GM12864 (cell line): ENCODE data around the gene KDM4B.

Source experiments
- DNase-seq: peaks from one replicate; pipeline ENCODE4 v3.0.0-alpha.2; 2011; ENCODE audit warnings: low read depth
- H3K4me3 ChIP-seq: 2 replicates; pipeline ENCODE4 v1.5.1; 2011; ENCODE audit warnings: mild to moderate bottlenecking, low read depth, low read length, control low read depth
- CTCF ChIP-seq: IDR thresholded peaks from 2 replicates; pipeline ENCODE4 v1.5.1; 2011; ENCODE audit warnings: low read depth, mild to moderate bottlenecking, moderate library complexity, low read length, control low read depth, inconsistent platforms; ENCODE audit errors: missing control alignments

Gene KDM4B

DNA sequence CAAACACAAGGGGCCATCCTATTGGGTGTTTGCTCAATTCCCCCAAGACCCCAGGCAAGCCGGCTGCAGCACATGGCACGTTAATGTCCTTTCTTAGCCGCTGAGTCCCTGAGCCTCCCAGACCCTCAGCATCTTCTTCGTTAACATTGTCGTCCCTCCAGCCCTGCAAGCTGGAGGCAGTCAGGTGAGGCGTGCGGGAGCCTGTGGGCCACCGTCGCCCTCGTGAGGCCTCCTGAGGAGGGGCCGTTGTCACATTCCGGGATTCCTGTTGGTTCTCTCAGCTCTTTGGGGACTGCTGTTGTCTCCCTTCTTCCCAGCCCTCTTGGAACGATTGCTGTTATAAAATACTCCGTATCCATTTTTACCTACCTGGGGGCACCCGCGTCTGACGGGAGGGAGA lies 140.6 kb downstream of the KDM4B start:
- TF ChIP-seq CTCF: no peak
- no peak for DNase-seq
- H3K4me3 ChIP-seq: no peak overlapping the region

DNA sequence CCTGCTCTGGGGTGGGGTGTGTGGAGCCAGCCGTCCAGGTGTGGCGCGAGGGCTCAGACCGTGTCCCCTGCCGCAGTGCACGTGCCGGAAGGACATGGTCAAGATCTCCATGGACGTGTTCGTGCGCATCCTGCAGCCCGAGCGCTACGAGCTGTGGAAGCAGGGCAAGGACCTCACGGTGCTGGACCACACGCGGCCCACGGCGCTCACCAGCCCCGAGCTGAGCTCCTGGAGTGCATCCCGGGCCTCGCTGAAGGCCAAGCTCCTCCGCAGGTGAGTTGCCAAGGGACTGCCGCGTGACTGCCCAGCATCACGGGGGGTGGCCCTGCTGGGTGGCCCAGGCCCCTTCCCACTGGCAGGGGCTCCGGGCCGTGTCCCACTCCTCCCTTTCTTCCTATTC lies 141.6 kb downstream of the KDM4B start:
- TF ChIP-seq CTCF: no peak
- no peak overlapping the region for H3K4me3 ChIP-seq
- DNase-seq: no peak

- no peak overlapping the region for H3K4me3 ChIP-seq
- no peak for DNase-seq
- TF ChIP-seq CTCF: no peak
Observed at GRCh38 chr19:5111051-5111450, 142.1 kb downstream of the KDM4B start.

DNA sequence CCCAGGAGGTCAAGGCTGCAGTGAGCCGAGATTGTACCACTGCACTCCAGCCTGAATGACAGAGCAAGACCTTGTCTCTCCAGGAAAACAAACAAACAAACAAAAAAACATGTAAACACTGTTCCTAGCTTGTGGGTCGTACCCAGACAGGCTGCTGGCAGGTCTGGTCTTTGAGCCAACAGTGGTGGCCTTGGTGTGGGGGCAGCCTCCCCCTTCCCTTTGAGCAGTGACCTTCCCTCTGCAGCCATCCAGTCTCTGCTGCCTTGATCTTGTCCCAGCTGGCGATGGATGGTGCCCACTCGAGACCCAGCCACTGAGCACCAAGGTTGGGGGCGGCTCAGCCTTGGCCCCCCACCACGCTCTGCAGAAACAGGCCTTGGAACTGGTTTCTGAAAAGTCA lies 143.3 kb downstream of the KDM4B start:
- TF ChIP-seq CTCF: no peak
- H3K4me3 ChIP-seq: no peak overlapping the region
- no peak for DNase-seq

DNA sequence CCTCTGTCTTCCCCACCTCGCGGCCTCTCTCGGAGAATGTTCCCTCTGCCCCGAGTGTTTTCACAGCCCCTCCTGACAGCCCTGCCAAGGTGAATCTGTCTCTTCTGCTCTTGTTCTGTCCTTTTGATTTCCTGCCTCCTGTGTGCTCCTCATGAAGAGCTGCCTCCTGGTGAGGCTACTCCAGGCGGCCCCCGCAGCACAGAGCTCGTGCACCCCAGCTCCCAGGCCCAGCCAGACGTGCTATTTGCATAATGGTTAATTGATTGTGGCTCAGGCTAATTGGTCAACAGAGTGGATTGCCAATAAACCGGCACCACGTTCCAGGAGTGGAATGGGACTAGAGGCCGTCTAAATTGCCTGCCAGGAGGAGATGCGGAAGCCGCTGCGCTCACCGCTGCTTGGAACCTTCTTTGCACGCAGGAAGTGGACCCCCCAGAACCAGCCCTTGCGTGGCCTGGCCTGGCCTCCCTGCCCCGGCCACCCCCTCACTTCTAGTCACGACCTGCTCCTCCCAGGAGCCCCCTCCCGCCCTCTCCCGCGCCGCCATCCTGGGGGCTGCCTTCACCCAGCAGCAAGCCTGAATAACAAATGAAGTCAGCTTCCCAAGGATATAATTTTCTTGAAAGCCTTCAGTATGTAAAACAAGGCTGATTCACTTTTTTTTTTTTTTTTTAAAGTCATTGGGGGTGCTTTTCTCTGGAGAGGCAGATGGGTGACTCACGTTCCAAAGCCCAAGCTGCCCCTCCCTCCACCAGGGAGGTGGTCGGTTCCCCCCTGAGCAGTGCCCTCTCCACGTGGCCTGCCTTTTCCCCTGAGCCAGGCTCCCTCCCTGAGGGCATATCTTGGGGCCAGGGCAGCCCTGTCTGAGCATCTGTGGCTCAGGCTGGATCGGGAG lies 144.0 kb downstream of the KDM4B start:
- no peak for DNase-seq
- no peak overlapping the region for H3K4me3 ChIP-seq
- no peak for TF ChIP-seq CTCF

DNA sequence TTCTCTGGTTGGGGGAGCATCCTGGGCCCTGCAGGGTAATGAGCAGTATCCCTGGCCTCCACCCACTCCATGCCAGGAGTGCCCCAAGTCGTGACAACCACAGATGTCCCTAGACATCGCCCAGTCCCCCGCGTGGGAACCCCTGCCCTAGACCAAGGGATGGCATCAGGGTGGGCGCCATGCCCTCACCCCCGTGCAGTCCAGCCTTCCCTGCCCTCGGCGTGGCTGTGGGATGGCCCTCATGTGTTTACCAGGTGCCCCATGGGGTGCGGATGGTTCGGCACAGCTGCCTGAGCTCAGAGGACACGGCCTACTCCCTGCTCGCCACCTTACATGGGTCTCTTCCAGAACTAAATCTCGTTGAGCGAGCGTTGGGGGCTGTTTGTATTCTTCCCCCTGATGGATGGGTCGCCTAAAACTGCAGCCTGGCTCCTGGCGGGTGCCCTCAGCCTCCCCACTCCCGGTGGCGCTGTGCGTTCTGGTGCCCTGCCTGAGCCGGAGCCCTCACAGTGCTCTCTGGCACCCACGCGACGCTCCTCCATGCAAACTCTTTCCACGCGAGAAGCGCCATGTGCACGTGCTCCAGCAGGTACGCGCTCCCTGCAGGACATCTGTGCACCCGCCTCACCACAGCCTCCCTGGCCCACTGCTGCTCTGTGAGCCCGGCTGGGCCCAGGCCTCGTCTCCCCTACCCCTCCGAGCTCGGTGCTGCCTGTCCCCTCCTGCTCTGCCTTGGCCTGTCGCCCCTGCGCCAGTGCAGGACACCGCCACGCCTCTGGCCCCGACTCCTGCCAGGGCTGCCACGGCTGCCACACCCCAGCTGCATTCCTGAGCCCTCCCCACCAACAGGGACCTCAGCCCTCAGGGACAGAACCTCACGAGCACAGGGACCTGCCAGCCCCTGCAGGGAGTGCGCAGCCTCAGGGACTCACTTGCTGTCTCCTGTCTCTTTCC lies 145.0 kb downstream of the KDM4B start:
- H3K4me3 ChIP-seq: no peak overlapping the region
- TF ChIP-seq CTCF: no peak
- no peak for DNase-seq
